Measurements from ENCODE around the gene PRODH. TPM values are rescaled to one million over a fixed set of nuclear protein-coding genes. Genes with fewer than 3 reads are reported as not detected.

Gene PRODH
- total RNA-seq, 2 experiments from 2014 or later, result not detected

GRCh38 chr22:18933914-18934313 lies 2.2 kb downstream of the PRODH start:
- DNase-seq, result no peak
- Mint-ChIP-seq H3K27me3 (no peaks in the 10 kb centered on the region), H3K4me3 (no peak overlapping the region), H3K4me1 (ENCODE audit: low read depth) (no peaks in the 10 kb centered on the region), H3K36me3 (ENCODE audit: low read depth) (no peaks in the 10 kb centered on the region), H3K9me3 (no peaks in the 10 kb centered on the region), H3K27ac (no peak overlapping the region)
- TF ChIP-seq CTCF (IDR thresholded peaks at IDR 0.05), result no peak
- ChIA-PET CTCF (no interaction called here), POLR2A (no interaction called here)
- Histone ChIP-seq H3K27me3 (ENCODE audit: control insufficient read depth in 1 of 2, insufficient read depth in 2 of 2, low read length in 2 of 2) (no peaks in the 10 kb centered on the region), H3K4me1 (ENCODE audit: insufficient read depth, low read length) (no peaks in the 10 kb centered on the region), H3K9me3 (ENCODE audit: control insufficient read depth in 1 of 2, insufficient read depth in 1 of 2, low read length in 2 of 2) (no peaks in the 10 kb centered on the region), H3K4me3 (ENCODE audit: low read length) (no peak overlapping the region), H3K27ac (ENCODE audit: low read depth in 1 of 2, low read length in 2 of 2) (no peak overlapping the region), H3K36me3 (ENCODE audit: insufficient read depth, low read length) (no peaks in the 10 kb centered on the region)
- intact Hi-C loops (cut with DNase I, micrococcal nuclease), result no loop called here
- ATAC-seq (ENCODE audit: poor library complexity), result no peak

GRCh38 chr22:18931905-18932652 lies 4.0 kb downstream of the PRODH start:
- DNase-seq, result no peak
- H3K27ac Mint-ChIP-seq, result no peak overlapping the region
- H3K36me3 Mint-ChIP-seq (ENCODE audit: low read depth), result no peaks in the 10 kb centered on the region
- Histone ChIP-seq H3K4me3 (ENCODE audit: low read length) (no peak overlapping the region), H3K27ac (ENCODE audit: low read depth in 1 of 2, low read length in 2 of 2) (no peak overlapping the region), H3K27me3 (ENCODE audit: control insufficient read depth in 1 of 2, insufficient read depth in 2 of 2, low read length in 2 of 2) (no peaks in the 10 kb centered on the region), H3K36me3 (ENCODE audit: insufficient read depth, low read length) (no peaks in the 10 kb centered on the region), H3K4me1 (ENCODE audit: insufficient read depth, low read length) (no peaks in the 10 kb centered on the region), H3K9me3 (ENCODE audit: control insufficient read depth in 1 of 2, insufficient read depth in 1 of 2, low read length in 2 of 2) (no peaks in the 10 kb centered on the region)
- no peak for ATAC-seq (ENCODE audit: poor library complexity)
- ChIA-PET CTCF (no interaction called here), POLR2A (no interaction called here)
- H3K4me3 Mint-ChIP-seq, result no peak overlapping the region
- no peaks in the 10 kb centered on the region for H3K4me1 Mint-ChIP-seq (ENCODE audit: low read depth)
- intact Hi-C loops (cut with DNase I, micrococcal nuclease), result no loop called here
- no peak for TF ChIP-seq CTCF (IDR thresholded peaks at IDR 0.05)
- no peaks in the 10 kb centered on the region for H3K9me3 Mint-ChIP-seq
- H3K27me3 Mint-ChIP-seq, result no peaks in the 10 kb centered on the region

- no peak overlapping the region for H3K4me3 Mint-ChIP-seq
- no peaks in the 10 kb centered on the region for H3K36me3 ChIP-seq (ENCODE audit: insufficient read depth, low read length)
- ChIA-PET CTCF (no interaction called here), POLR2A (no interaction called here)
- no peaks in the 10 kb centered on the region for H3K9me3 ChIP-seq (ENCODE audit: control insufficient read depth in 1 of 2, insufficient read depth in 1 of 2, low read length in 2 of 2)
- H3K27ac Mint-ChIP-seq, result no peak overlapping the region
- ATAC-seq (ENCODE audit: poor library complexity), result no peak
- no peaks in the 10 kb centered on the region for H3K4me1 Mint-ChIP-seq (ENCODE audit: low read depth)
- intact Hi-C loops (cut with DNase I, micrococcal nuclease), result no loop called here
- no peak for TF ChIP-seq CTCF (IDR thresholded peaks at IDR 0.05)
- H3K27me3 Mint-ChIP-seq, result no peaks in the 10 kb centered on the region
- H3K27me3 ChIP-seq (ENCODE audit: control insufficient read depth in 1 of 2, insufficient read depth in 2 of 2, low read length in 2 of 2), result no peaks in the 10 kb centered on the region
- no peaks in the 10 kb centered on the region for H3K9me3 Mint-ChIP-seq
- H3K4me3 ChIP-seq (ENCODE audit: low read length), result no peak overlapping the region
- H3K4me1 ChIP-seq (ENCODE audit: insufficient read depth, low read length), result no peaks in the 10 kb centered on the region
- H3K27ac ChIP-seq (ENCODE audit: low read depth in 1 of 2, low read length in 2 of 2), result no peak overlapping the region
- no peak for DNase-seq
- H3K36me3 Mint-ChIP-seq (ENCODE audit: low read depth), result no peaks in the 10 kb centered on the region
Measured at GRCh38 chr22:18929459-18929858, 6.6 kb downstream of the PRODH start.

Measured in CD4-positive, alpha-beta T cell (primary cell).